GM23338 (cell line): ENCODE results near the gene LBX1.

Experiments used
- EZH2 ChIP-seq: fragments of 200-600 bp; sonication (generic); IDR thresholded peaks from one replicate; pipeline ENCODE4 v1.8.0; 2017; ENCODE audit warnings: antibody characterized with exemption, mild to moderate bottlenecking, low read depth; ENCODE audit not compliant: unreplicated experiment
- POLR2AphosphoS5 ChIP-seq: IDR thresholded peaks from 2 replicates; pipeline ENCODE4 v1.6.1; 2016; ENCODE audit warnings: antibody characterized with exemption, low read depth
- TF ChIP-seq, protein P1 (sequence below), 2 experiments: fragments of 200-600 bp in 1 of 2; sonication (generic) in 1 of 2; conservative IDR thresholded peaks; 2 replicates each; pipeline versions ENCODE4 v1.5.1 to v1.6.1; 2016 to 2017; ENCODE audit warnings: antibody characterized with exemption in 2 of 2, low read depth in 2 of 2, mild to moderate bottlenecking in 2 of 2, moderate library complexity in 1 of 2

DNA sequence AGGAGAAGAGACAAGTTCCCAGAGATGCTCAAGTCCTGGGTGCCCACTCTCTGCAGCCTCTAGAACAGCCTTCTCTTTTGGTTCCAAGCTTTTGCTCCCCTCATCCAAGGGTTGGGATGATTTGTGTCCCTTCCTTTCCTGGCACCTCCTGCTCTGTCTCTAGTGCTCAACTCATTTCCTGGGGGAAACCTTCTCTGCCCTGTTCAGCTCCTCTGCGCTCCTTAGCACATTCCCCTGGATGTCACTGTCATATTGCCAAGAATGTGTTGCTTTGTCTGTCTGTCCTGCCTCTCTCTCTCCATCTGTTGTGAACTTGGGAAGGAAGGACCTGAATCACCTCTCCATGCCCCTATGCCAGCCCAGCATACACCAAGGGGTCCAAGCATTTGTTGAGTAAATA, 5.1 kb upstream of the LBX1 start:
- TF ChIP-seq, protein P1, sequence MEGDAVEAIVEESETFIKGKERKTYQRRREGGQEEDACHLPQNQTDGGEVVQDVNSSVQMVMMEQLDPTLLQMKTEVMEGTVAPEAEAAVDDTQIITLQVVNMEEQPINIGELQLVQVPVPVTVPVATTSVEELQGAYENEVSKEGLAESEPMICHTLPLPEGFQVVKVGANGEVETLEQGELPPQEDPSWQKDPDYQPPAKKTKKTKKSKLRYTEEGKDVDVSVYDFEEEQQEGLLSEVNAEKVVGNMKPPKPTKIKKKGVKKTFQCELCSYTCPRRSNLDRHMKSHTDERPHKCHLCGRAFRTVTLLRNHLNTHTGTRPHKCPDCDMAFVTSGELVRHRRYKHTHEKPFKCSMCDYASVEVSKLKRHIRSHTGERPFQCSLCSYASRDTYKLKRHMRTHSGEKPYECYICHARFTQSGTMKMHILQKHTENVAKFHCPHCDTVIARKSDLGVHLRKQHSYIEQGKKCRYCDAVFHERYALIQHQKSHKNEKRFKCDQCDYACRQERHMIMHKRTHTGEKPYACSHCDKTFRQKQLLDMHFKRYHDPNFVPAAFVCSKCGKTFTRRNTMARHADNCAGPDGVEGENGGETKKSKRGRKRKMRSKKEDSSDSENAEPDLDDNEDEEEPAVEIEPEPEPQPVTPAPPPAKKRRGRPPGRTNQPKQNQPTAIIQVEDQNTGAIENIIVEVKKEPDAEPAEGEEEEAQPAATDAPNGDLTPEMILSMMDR (conservative IDR thresholded peaks at IDR 0.05; ENCODE audit: low read depth in 2 of 2), result no peak
- TF ChIP-seq EZH2 (peak; percentile 49), POLR2AphosphoS5 (no peak)
